ENCODE data around the gene SCN4A.

- TF ChIP-seq, protein P1, sequence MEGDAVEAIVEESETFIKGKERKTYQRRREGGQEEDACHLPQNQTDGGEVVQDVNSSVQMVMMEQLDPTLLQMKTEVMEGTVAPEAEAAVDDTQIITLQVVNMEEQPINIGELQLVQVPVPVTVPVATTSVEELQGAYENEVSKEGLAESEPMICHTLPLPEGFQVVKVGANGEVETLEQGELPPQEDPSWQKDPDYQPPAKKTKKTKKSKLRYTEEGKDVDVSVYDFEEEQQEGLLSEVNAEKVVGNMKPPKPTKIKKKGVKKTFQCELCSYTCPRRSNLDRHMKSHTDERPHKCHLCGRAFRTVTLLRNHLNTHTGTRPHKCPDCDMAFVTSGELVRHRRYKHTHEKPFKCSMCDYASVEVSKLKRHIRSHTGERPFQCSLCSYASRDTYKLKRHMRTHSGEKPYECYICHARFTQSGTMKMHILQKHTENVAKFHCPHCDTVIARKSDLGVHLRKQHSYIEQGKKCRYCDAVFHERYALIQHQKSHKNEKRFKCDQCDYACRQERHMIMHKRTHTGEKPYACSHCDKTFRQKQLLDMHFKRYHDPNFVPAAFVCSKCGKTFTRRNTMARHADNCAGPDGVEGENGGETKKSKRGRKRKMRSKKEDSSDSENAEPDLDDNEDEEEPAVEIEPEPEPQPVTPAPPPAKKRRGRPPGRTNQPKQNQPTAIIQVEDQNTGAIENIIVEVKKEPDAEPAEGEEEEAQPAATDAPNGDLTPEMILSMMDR (IDR thresholded peaks at IDR 0.05; ENCODE audit: borderline replicate concordance, extremely low read depth, low read length, poor library complexity, severe bottlenecking), result no peak
- no peak for TF ChIP-seq EZH2 (IDR thresholded peaks at IDR 0.05; ENCODE audit: borderline replicate concordance, low read depth, low read length, severe bottlenecking)
Observed at GRCh38 chr17:64015447-64015846, 42.7 kb upstream of the SCN4A start.

Data from DND-41 (cell line).